IPS-15b (cell line): Measurements from ENCODE around the gene S100PBP.

Experiments
- H3K27me3 ChIP-seq: one replicate; pipeline ENCODE4 v1.6.1; 2013; ENCODE audit warnings: low read length; ENCODE audit not compliant: control insufficient read depth, insufficient read depth
- H3K36me3 ChIP-seq: one replicate; pipeline ENCODE4 v1.6.1; 2013; ENCODE audit warnings: low read length; ENCODE audit not compliant: control insufficient read depth, insufficient read depth
- H3K4me1 ChIP-seq: one replicate; pipeline ENCODE4 v1.6.1; 2013; ENCODE audit warnings: mild to moderate bottlenecking, low read length; ENCODE audit not compliant: control insufficient read depth, insufficient read depth
- H3K4me3 ChIP-seq: one replicate; pipeline ENCODE4 v1.5.1; 2013; ENCODE audit warnings: low read depth, low read length
- H3K9ac ChIP-seq: one replicate; pipeline ENCODE4 v1.6.1; 2013; ENCODE audit warnings: low read depth, mild to moderate bottlenecking, low read length
- H3K9me3 ChIP-seq: one replicate; pipeline ENCODE4 v1.6.1; 2013; ENCODE audit warnings: mild to moderate bottlenecking, low read length; ENCODE audit not compliant: control insufficient read depth, insufficient read depth

S100PBP gene

GRCh38 chr1:32877211-32878110 lies 60.0 kb downstream of the S100PBP start:
- Histone ChIP-seq H3K27me3 (peaks cover 6% of the 10 kb centered on the region), H3K4me3 (no peak overlapping the region), H3K36me3 (no peaks in the 10 kb centered on the region), H3K4me1 (peaks cover 20% of the 10 kb centered on the region), H3K9ac (no peak overlapping the region), H3K9me3 (no peaks in the 10 kb centered on the region)

- peaks cover 17% of the 10 kb centered on the region for H3K4me1 ChIP-seq
- H3K27me3 ChIP-seq = peaks cover 6% of the 10 kb centered on the region
- H3K4me3 ChIP-seq = no peak overlapping the region
- no peaks in the 10 kb centered on the region for H3K9me3 ChIP-seq
- H3K36me3 ChIP-seq = no peaks in the 10 kb centered on the region
- no peak overlapping the region for H3K9ac ChIP-seq
These were observed 60.7 kb downstream of the S100PBP start for GRCh38 chr1:32878183-32878582.

GRCh38 chr1:32878637-32879041 lies 61.2 kb downstream of the S100PBP start:
- H3K4me1 ChIP-seq = peaks cover 17% of the 10 kb centered on the region
- H3K9ac ChIP-seq = no peak overlapping the region
- no peaks in the 10 kb centered on the region for H3K9me3 ChIP-seq
- H3K4me3 ChIP-seq = no peak overlapping the region
- peaks cover 10% of the 10 kb centered on the region for H3K27me3 ChIP-seq
- no peaks in the 10 kb centered on the region for H3K36me3 ChIP-seq

GRCh38 chr1:32881291-32881690 lies 63.8 kb downstream of the S100PBP start:
- Histone ChIP-seq H3K9ac (no peak overlapping the region), H3K9me3 (no peaks in the 10 kb centered on the region), H3K4me3 (no peak overlapping the region), H3K4me1 (peaks cover 17% of the 10 kb centered on the region), H3K36me3 (no peaks in the 10 kb centered on the region), H3K27me3 (peaks cover 29% of the 10 kb centered on the region)

GRCh38 chr1:32881871-32882850 lies 64.7 kb downstream of the S100PBP start:
- no peak overlapping the region for H3K9ac ChIP-seq
- no peaks in the 10 kb centered on the region for H3K36me3 ChIP-seq
- peaks cover 31% of the 10 kb centered on the region for H3K27me3 ChIP-seq
- H3K4me1 ChIP-seq = peaks cover 10% of the 10 kb centered on the region
- H3K4me3 ChIP-seq = no peak overlapping the region
- H3K9me3 ChIP-seq = no peaks in the 10 kb centered on the region

- Histone ChIP-seq H3K4me3 (no peak overlapping the region), H3K9ac (no peak overlapping the region)
These were observed 66.0 kb downstream of the S100PBP start for GRCh38 chr1:32883338-32884031.

GRCh38 chr1:32884032-32884372 lies 66.5 kb downstream of the S100PBP start:
- Histone ChIP-seq H3K9ac (no peak overlapping the region), H3K36me3 (no peaks in the 10 kb centered on the region), H3K9me3 (no peaks in the 10 kb centered on the region), H3K4me3 (no peak overlapping the region), H3K4me1 (peaks cover 2% of the 10 kb centered on the region), H3K27me3 (peaks cover 45% of the 10 kb centered on the region)

More at GRCh38 chr1:32883338-32884031, 66.0 kb downstream of the S100PBP start:
- H3K36me3 ChIP-seq = no peaks in the 10 kb centered on the region
- no peaks in the 10 kb centered on the region for H3K9me3 ChIP-seq
- H3K27me3 ChIP-seq = peaks cover 42% of the 10 kb centered on the region
- H3K4me1 ChIP-seq = peaks cover 5% of the 10 kb centered on the region

- Histone ChIP-seq H3K4me1 (peaks cover 2% of the 10 kb centered on the region), H3K4me3 (no peak overlapping the region), H3K27me3 (peaks cover 52% of the 10 kb centered on the region), H3K9me3 (no peaks in the 10 kb centered on the region), H3K36me3 (no peaks in the 10 kb centered on the region), H3K9ac (no peak overlapping the region)
These were observed 67.3 kb downstream of the S100PBP start for GRCh38 chr1:32884726-32885125.

GRCh38 chr1:32885676-32886003 lies 68.2 kb downstream of the S100PBP start:
- Histone ChIP-seq H3K4me3 (peak overlapping the region; percentile 52), H3K36me3 (no peaks in the 10 kb centered on the region), H3K27me3 (peaks cover 61% of the 10 kb centered on the region), H3K4me1 (peaks cover 2% of the 10 kb centered on the region), H3K9me3 (no peaks in the 10 kb centered on the region), H3K9ac (no peak overlapping the region)

GRCh38 chr1:32886004-32886827 lies 68.8 kb downstream of the S100PBP start, which contains the start of gene HPCA:
Gene HPCA, plus strand, starts transcription at chr1:32886491. Its CDS starts 2,408 bp downstream, at chr1:32888899.
- Histone ChIP-seq H3K27me3 (peaks cover 67% of the 10 kb centered on the region), H3K9ac (no peak within 1 kb of the TSS), H3K4me1 (peaks cover 2% of the 10 kb centered on the region), H3K9me3 (no peaks in the 10 kb centered on the region), H3K4me3 (peak within 1 kb of the TSS; percentile 52), H3K36me3 (no peaks in the 10 kb centered on the region)
